ENCODE data around the gene PKDREJ.
"Not testable (repeated sequence)": the region's sequence is repeated elsewhere in the genome, so short reads cannot be mapped to it uniquely, and the experiment has no call there.

Gene PKDREJ, protein sequence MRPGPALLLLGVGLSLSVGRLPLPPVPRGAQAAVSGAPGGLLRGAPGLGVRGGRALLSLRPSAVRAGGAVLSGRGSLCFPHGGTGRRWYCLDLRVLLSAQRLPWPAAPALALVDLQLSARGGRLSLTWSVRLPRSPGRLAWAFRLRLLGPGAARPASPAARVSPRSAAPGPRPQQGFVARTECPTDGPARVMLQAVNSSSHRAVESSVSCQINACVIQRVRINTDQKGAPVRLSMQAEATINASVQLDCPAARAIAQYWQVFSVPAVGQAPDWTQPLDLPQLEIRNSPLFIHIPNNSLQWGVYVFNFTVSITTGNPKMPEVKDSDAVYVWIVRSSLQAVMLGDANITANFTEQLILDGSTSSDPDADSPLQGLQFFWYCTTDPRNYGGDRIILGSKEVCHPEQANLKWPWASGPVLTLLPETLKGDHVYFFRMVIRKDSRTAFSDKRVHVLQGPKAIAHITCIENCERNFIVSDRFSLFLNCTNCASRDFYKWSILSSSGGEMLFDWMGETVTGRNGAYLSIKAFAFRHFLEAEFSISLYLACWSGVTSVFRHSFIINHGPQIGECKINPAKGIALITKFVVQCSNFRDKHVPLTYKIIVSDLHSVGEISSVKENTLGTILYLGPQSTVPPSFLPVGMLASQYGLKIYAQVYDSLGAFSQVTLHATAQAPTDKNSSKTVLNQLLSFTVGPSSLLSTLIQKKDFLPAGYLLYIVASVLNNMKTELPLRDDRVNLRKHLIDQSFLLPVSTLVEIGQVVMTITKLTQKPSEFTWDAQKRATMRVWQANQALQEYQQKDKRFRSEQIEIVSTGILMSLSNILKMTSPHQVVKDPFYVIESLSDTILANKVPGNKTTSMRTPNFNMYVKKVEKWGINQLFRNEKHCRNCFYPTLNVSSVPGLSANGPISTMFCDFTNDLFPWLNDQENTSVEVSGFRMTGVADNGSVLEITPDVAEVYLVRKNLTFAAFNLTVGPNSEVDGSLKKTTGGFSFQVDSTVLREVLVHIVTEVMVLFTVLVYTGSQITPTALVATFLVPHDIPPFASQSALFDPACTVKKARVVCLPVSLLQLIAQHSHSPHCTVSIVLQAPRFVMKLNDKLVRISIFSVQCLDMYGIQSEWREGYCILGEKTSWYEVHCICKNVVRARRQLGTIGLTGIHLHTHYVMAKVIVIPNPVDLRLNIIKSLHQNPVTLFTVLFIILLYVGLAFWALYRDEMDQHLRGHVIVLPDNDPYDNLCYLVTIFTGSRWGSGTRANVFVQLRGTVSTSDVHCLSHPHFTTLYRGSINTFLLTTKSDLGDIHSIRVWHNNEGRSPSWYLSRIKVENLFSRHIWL (N-terminal part only)

GRCh38 chr22:46263216-46263590 is at the start of gene PKDREJ:
Gene PKDREJ (minus strand): TSS chr22:46263343. CDS start chr22:46263322, 21 bp downstream.
- no peak for DNase-seq (ENCODE audit: low read depth in 2 of 2)

GRCh38 chr22:46312848-46313247 is 49.7 kb upstream of the PKDREJ start:
- not testable (repeated sequence) for DNase-seq (ENCODE audit: low read depth in 2 of 2)

GRCh38 chr22:46312056-46312455 is 48.9 kb upstream of the PKDREJ start:
- DNase-seq (ENCODE audit: low read depth in 2 of 2), result no peak

DNA sequence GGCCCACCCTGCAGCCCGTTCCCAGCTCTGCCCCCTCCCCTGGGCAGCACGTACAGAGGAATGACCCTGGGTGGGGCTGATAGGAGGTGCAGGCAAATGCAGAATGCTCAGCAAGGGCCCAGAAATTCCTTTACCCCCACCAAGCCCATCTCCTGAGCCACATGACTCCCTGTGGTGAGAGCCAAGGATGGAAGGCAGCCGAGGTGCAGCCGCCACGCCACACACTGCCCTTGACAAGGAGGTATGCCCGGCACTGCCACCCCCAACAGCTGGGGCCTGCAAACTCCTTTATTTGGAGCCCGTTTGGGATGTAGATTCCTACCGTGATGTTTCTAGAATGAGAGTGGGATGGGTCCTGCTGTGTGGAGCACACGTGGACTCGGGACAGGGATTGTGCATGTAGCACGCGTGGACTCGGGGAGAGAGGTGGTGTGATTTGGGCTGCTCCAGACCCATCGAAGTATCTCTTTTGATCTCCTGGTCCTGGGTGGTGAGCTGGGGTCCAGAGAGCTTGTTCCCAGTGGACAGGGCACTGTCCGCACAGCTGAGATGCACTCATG is 46.5 kb upstream of the PKDREJ start:
- no peak for DNase-seq (ENCODE audit: low read depth in 2 of 2)

- no peak for DNase-seq (ENCODE audit: low read depth in 2 of 2)
Measured at GRCh38 chr22:46308283-46308988, 45.3 kb upstream of the PKDREJ start.

DNA sequence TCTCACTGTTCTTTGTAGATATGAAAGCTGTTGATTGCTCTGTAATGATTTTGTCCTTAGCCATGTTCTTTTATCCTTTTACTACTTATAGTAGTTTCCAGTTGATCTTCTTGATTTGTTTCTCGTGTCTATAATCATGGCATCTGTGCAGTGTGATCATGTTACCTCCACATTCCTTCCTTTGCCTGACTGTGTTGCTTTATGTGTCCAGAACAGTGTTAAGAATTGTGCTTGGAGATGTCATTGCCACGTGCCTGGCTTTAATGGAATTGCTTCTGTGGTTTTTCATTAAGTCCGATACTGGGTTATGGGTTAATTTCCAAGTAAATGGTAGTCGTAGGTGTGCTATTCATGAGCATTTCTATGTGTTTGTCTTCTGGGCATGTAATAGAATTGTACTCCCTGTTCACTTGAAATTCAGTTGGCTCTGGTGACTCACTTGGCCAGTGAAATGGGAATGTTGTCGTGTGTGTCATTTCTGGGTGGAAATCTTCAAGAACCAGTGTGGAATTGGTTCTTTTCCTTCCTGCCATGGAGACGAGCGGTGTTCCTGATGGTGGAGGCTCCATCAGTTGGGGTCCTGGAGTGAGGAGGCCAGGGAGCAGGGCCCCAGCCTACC is 40.3 kb upstream of the PKDREJ start:
- no peak for DNase-seq (ENCODE audit: low read depth in 2 of 2)

- no peak for DNase-seq (ENCODE audit: low read depth in 2 of 2)
Measured at GRCh38 chr22:46300491-46300890, 37.3 kb upstream of the PKDREJ start.

- no peak for DNase-seq (ENCODE audit: low read depth in 2 of 2)
Measured at GRCh38 chr22:46299101-46299500, 36.0 kb upstream of the PKDREJ start.

- no peak for DNase-seq (ENCODE audit: low read depth in 2 of 2)
Measured at GRCh38 chr22:46297151-46297812, 34.1 kb upstream of the PKDREJ start.

DNA sequence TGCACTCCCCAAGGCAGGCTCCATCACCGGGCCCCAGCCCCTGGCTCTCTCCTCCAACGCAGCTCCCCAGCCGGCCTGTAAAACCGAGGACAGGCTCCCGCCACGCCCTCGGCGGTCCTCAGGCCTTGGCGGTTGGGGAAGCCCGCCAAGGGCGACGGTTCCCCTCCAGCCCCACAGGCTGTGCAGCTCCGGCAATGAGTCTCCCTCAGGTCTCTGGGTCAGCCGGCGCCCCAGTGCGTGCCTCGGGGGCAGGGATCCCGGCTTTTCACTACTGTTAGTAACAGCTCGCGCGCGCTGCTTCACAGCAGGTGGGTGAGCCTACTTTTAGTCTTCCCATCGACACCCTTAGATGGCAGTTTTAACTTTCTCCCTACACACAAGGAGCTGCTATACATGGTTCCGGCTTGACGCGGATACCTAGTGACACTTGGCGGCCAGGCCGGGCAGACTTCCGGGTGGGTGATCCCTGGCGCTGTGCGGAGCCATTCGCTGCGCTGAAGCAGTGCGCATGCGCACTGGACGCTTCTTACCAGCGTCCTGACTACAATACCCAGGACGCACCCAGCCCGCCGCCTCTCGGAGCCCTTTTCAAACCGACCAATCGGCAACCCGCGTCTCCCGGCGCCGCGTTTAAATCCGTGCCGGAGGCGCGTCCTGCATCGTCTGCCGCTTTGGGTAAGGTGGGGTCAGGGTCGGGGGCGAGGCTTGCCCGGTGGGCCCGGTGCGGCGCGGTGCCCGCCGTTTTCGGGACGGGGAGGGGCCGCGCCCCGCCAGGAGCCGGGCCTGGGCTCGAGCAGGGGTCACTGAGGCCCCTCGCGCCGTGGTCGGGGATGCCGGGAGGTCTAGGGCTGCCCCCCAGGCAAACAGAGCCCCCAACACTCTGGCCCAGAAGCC is 33.4 kb upstream of the PKDREJ start, which contains the start of gene GTSE1:
Gene GTSE1, plus strand, starts transcription at position 614 of the 894 bp plus-strand sequence. CDS start 531 bp downstream, outside the sequence.
- peak; percentile 88 for DNase-seq (ENCODE audit: low read depth in 2 of 2)

DNA sequence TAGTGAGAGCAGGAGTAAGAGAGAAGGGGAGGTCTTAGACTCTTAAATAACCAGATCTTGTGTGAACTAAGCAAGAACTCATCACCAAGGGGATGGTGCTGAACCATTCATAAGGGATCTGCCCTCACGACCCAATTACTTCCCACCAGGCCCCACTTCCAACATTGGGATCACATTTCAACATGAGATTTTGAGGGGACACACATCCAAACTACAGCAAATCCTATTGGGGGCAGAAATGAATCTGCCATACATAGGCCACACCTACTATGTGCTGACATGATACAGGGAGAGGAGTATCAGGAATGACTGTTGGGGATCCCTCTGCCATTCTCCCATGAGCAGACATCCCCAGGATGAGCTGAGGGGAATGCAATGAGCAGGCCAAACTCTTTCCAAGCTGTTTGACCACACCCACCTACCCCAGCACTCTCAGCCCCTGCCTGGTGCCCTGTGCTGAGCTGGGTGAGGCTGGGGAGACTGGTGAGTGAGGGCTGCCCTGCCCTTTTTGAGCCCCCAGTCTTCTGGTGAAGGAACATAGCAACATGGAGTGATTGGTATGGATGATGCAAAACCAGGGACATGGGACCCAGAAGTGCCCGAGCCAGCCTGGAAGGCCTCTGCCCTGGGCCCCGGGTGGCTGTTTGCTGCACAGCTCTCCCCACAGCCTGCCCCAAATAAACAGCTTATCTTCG is 32.3 kb upstream of the PKDREJ start:
- DNase-seq (ENCODE audit: low read depth in 2 of 2), result no peak

DNA sequence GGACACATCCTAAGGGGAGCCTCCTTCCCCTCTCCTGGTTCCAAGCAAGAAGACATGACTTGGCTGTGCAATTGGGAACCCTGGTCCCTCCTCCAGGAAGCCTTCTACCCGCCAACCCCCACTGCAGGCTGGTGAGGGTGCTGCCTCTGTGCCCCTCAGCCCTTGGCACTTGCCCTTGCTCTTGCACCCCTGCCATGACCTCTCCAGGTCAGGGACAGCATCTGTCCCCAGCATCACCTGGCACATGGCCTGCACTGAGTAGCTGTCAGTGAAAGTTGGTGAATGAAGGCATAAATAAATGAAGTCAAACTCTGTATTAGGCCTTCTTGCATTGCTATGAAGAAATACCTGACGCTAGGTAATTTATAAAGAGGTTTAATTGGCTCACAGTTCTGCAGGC is 31.6 kb upstream of the PKDREJ start:
- no peak for DNase-seq (ENCODE audit: low read depth in 2 of 2)

DNA sequence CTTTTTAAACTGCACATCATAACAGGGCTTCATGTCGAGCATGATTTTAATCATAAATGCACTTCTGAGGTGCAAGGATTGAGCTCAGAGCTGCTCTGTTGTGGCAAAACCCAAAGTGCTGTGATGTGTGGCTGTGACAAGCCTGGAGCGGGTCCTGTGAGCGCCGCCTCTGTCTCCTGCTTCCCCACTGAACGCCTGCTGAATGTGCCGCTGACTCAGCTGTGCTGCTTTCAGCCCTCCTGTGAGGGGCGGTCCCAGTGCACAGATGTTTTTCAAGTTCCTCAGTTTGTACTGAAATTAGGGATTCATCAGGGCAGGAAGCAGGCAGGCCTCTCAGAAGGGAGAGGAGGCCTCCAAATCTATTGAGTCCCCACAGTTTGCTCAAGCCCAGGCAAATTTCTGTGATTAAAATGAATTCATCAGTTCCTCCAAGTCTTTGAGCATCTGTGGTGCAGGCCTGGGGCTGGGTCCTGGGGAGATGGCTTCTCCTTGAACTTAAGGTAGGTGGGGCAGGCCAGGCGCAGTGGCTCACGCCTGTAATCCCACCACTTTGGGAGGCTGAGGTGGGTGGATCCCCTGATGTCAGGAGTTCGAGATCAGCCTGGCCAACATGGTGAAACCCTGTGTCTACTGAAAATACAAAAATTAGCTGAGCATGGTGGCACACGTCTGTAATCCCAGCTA is 30.6 kb upstream of the PKDREJ start:
- peak in 1 of 2 experiments; percentile 48 for DNase-seq (ENCODE audit: low read depth in 2 of 2)

DNA sequence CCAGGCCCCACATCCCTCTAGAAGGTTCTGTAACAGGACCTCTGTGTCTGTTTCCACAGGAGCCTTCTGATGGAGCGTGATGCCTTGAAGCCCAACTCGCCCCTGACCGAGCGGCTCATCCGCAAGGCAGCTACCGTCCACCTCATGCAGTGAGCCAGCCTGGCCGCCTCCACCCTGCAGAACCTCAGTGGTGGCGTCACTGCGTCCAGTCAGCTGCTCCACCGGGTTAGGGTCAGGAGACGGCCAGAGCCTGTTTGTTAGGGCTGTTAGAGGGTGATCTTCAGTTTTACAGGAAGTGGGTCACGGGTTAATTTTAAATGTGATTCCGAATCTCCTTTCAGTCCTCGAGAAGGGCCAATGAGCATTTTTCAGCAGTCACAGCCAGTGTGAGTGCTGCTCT is 29.6 kb upstream of the PKDREJ start:
- no peak for DNase-seq (ENCODE audit: low read depth in 2 of 2)

- DNase-seq (ENCODE audit: low read depth in 2 of 2), result no peak
Measured at GRCh38 chr22:46292173-46292572, 29.0 kb upstream of the PKDREJ start.

DNA sequence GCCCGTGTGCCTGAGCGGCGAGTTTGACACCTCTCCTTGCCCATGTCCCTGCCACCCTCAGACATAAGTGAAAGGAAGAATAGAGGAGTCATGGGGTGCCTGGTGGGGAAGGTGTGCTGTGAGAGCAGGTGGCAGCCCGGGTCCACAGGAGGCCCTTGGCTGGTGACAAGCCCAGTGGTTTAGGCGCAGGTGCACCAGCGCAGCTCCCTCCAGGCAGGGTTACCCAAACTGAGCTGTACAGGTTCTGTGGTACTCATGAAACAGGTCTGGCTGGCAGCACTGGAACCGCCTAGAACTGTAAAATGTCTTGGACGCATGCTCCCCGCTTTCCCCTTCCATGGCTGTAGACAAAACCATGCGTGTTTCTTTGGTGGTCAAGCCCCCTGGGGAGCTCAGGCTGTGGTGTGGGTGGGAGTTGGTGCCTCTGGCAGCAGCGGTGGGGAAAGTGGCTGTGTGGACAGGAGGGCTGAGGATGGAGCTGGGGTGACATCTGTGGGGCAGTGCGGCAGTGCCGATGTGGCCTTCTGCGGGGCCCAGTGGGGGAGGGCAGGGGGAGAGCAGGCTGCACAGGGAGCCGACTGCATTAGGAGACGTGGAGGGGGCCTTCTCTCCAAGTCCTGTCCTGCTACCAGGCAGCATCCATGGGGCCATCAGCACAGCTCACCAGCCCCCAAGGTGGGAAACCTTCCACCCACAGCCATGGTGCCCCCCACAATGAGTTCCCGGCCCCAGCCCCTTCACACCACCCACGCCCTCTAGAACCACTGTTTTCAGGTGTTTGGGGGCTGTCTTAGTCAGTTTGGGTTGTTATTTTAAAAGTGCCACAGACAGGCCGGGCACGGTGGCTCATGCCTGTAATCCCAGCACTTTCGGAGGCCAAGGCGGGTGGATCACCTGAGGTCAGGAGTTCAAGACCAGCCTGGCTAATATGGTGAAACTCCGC is 28.0 kb upstream of the PKDREJ start:
- no peak for DNase-seq (ENCODE audit: low read depth in 2 of 2)

Data from fibroblast of skin of left biceps (primary cell).